ENCODE results near the gene CELA1.

GRCh38 chr12:51374856-51375255 is 28.4 kb upstream of the CELA1 start:
- no peak for TF ChIP-seq CTCF (IDR thresholded peaks at IDR 0.05)
- TF ChIP-seq FOXK1 (CRISPR knock-in tag; IDR thresholded peaks at IDR 0.05), result no peak
- TF ChIP-seq NFE2L1 (CRISPR knock-in tag; IDR thresholded peaks at IDR 0.05), result no peak
- TF ChIP-seq ATF2 (CRISPR knock-in tag; IDR thresholded peaks at IDR 0.05; ENCODE audit: borderline replicate concordance, low read depth), result no peak
- TF ChIP-seq E2F5 (CRISPR knock-in tag; IDR thresholded peaks at IDR 0.05), result no peak
